ENCODE measurements around the gene TMEM273. TPM values are rescaled to one million over a fixed set of nuclear protein-coding genes. Genes with fewer than 3 reads are reported as not detected.

TMEM273 gene
- total RNA-seq, 1 donor from 2014 or later, result not detected

- Mint-ChIP-seq H3K27me3 (ENCODE audit: low read depth) (peaks cover 33% of the 10 kb centered on the region), H3K4me1 (peaks cover 5% of the 10 kb centered on the region), H3K27ac (no peak overlapping the region), H3K9me3 (no peaks in the 10 kb centered on the region), H3K36me3 (no peaks in the 10 kb centered on the region), H3K4me3 (no peak overlapping the region)
- TF ChIP-seq CTCF (IDR thresholded peaks at IDR 0.05; ENCODE audit: unreplicated experiment), result no peak
- no peak for DNase-seq (ENCODE audit: low spot score in 2 of 2, unreplicated experiment in 2 of 2)
Observed at GRCh38 chr10:49179699-49180443, 8.3 kb downstream of the TMEM273 start.

- Mint-ChIP-seq H3K27ac (no peak overlapping the region), H3K36me3 (no peaks in the 10 kb centered on the region), H3K4me3 (no peak overlapping the region), H3K27me3 (ENCODE audit: low read depth) (peaks cover 25% of the 10 kb centered on the region), H3K4me1 (peaks cover 7% of the 10 kb centered on the region), H3K9me3 (no peaks in the 10 kb centered on the region)
- no peak for TF ChIP-seq CTCF (IDR thresholded peaks at IDR 0.05; ENCODE audit: unreplicated experiment)
- no peak for DNase-seq (ENCODE audit: low spot score in 2 of 2, unreplicated experiment in 2 of 2)
Observed at GRCh38 chr10:49178489-49179471, 9.4 kb downstream of the TMEM273 start.

- no peak for DNase-seq (ENCODE audit: low spot score in 2 of 2, unreplicated experiment in 2 of 2)
- no peak for TF ChIP-seq CTCF (IDR thresholded peaks at IDR 0.05; ENCODE audit: unreplicated experiment)
- Mint-ChIP-seq H3K27ac (no peak overlapping the region), H3K4me1 (peaks cover 7% of the 10 kb centered on the region), H3K27me3 (ENCODE audit: low read depth) (peaks cover 23% of the 10 kb centered on the region), H3K9me3 (no peaks in the 10 kb centered on the region), H3K36me3 (no peaks in the 10 kb centered on the region), H3K4me3 (no peak overlapping the region)
Observed at GRCh38 chr10:49177391-49178355, 10.5 kb downstream of the TMEM273 start.

- Mint-ChIP-seq H3K9me3 (no peaks in the 10 kb centered on the region), H3K4me1 (peaks cover 7% of the 10 kb centered on the region), H3K27ac (no peak overlapping the region), H3K4me3 (no peak overlapping the region), H3K27me3 (ENCODE audit: low read depth) (peaks cover 17% of the 10 kb centered on the region), H3K36me3 (no peaks in the 10 kb centered on the region)
- DNase-seq (ENCODE audit: low spot score in 2 of 2, unreplicated experiment in 2 of 2), result no peak
- no peak for TF ChIP-seq CTCF (IDR thresholded peaks at IDR 0.05; ENCODE audit: unreplicated experiment)
Observed at GRCh38 chr10:49176310-49177268, 11.6 kb downstream of the TMEM273 start.

Data from mesothelial cell of epicardium (in vitro differentiated cells).